B cell (primary cell): ENCODE measurements around the gene LRRC37A3. TPM values are rescaled to one million over a fixed set of nuclear protein-coding genes. Genes with fewer than 3 reads are reported as not detected.
"Not testable (repeated sequence)": the region's sequence is repeated elsewhere in the genome, so short reads cannot be mapped to it uniquely, and the experiment has no call there.

Experiments used
- ATAC-seq: fragments of 200-7000 bp; cut with Tn5 transposase; one replicate; pipeline ENCODE4 v1.10.0; 2021; ENCODE audit warnings: low read depth, mild to moderate bottlenecking, moderate number of reproducible peaks, moderate library complexity
- CTCF ChIA-PET: fragments of 350-600 bp; sonication (Branson Sonifier 250); formaldehyde crosslinking; loops from one replicate; lab custom pipeline; 2021; ENCODE audit warnings: antibody characterized with exemption, inconsistent platforms; lab: Charles Lee
- POLR2A ChIA-PET: fragments of 350-600 bp; sonication (Branson Sonifier 250); formaldehyde crosslinking; loops from one replicate; lab custom pipeline; 2021; ENCODE audit warnings: antibody characterized with exemption; lab: Charles Lee
- DNase-seq: peaks from one replicate; pipeline ENCODE4 v3.0.0; 2013
- H2AFZ ChIP-seq: 2 replicates; pipeline ENCODE4 v1.6.1; 2012; ENCODE audit warnings: mild to moderate bottlenecking, low read depth, low read length; ENCODE audit not compliant: insufficient read depth, poor library complexity, severe bottlenecking
- H3K27ac ChIP-seq, 2 donors: 1 replicate in 1 of 2; 2 replicates in 1 of 2; pipeline ENCODE4 v1.5.1; 2012 to 2013; ENCODE audit warnings: low read length in 2 of 2, mild to moderate bottlenecking in 2 of 2, moderate library complexity in 1 of 2
- H3K27me3 ChIP-seq, 4 experiments: fragments of 200-600 bp in 1 of 4; sonication (generic) in 1 of 4; replicated peaks in 1 of 4; 1 replicate in 2 of 4; 2 replicates in 2 of 4; pipeline versions ENCODE4 v1.6.1 to v1.7.0; 2013 to 2016; ENCODE audit warnings: low read length in 3 of 4, mild to moderate bottlenecking in 2 of 4, mixed read lengths in 1 of 4, moderate library complexity in 1 of 4; ENCODE audit not compliant: insufficient read depth in 4 of 4, control insufficient read depth in 3 of 4; ENCODE audit errors: control extremely low read depth in 1 of 4
- H3K36me3 ChIP-seq, 2 experiments: replicated peaks in 1 of 2; 1 replicate in 1 of 2; 2 replicates in 1 of 2; pipeline versions ENCODE4 v1.6.1 to v1.7.1; 2013; ENCODE audit warnings: low read length in 1 of 2; ENCODE audit not compliant: insufficient read depth in 2 of 2, control insufficient read depth in 1 of 2; ENCODE audit errors: control extremely low read depth in 1 of 2, extremely low read depth in 1 of 2
- H3K4me1 ChIP-seq, 2 donors: fragments of 200-600 bp in 1 of 2; sonication (generic) in 1 of 2; 1 replicate in 1 of 2; 2 replicates in 1 of 2; pipeline versions ENCODE4 v1.5.1 to v1.6.1; 2013 to 2017; ENCODE audit warnings: low read length in 2 of 2; ENCODE audit not compliant: control insufficient read depth in 2 of 2, insufficient read depth in 2 of 2
- H3K4me2 ChIP-seq: replicated peaks from 2 replicates; pipeline ENCODE3; 2012; ENCODE audit warnings: mild to moderate bottlenecking, low read depth, low read length; ENCODE audit not compliant: poor library complexity, severe bottlenecking
- H3K4me3 ChIP-seq, 5 experiments: fragments of 200-600 bp in 1 of 5; sonication (generic) in 1 of 5; 1 replicate in 3 of 5; 2 replicates in 2 of 5; pipeline versions ENCODE4 v1.5.1 to v1.7.0; 2011 to 2016; ENCODE audit warnings: low read length in 4 of 5, mild to moderate bottlenecking in 4 of 5, low read depth in 2 of 5, control low read depth in 1 of 5, moderate library complexity in 1 of 5; ENCODE audit not compliant: insufficient read depth in 1 of 5; ENCODE audit errors: control extremely low read depth in 1 of 5, extremely low read depth in 1 of 5
- H3K79me2 ChIP-seq: fragments of 200-600 bp; sonication (generic); one replicate; pipeline ENCODE4 v1.6.0; 2016; ENCODE audit warnings: low read length; ENCODE audit not compliant: control insufficient read depth, insufficient read depth
- H3K9ac ChIP-seq: fragments of 200-600 bp; sonication (generic); 2 replicates; pipeline ENCODE4 v1.6.1; 2017; ENCODE audit warnings: mild to moderate bottlenecking, low read length, moderate library complexity
- H3K9me3 ChIP-seq, 3 donors: one replicate each; pipeline versions ENCODE4 v1.6.1 to v1.7.1; 2013; ENCODE audit warnings: low read length in 2 of 3; ENCODE audit not compliant: control insufficient read depth in 2 of 3, insufficient read depth in 1 of 3; ENCODE audit errors: control extremely low read depth in 1 of 3
- H4K20me1 ChIP-seq: 2 replicates; pipeline ENCODE4 v1.6.0; 2012; ENCODE audit warnings: mild to moderate bottlenecking, low read length; ENCODE audit not compliant: insufficient read depth, control insufficient read depth, poor library complexity, severe bottlenecking
- H3K27ac Mint-ChIP-seq: one replicate; pipeline ENCODE4 v1.8.0; 2021; ENCODE audit warnings: mixed read lengths
- H3K27me3 Mint-ChIP-seq: one replicate; pipeline ENCODE4 v1.8.0; 2021; ENCODE audit warnings: mixed read lengths
- H3K4me1 Mint-ChIP-seq: one replicate; pipeline ENCODE4 v1.8.0; 2021; ENCODE audit warnings: mixed read lengths
- H3K4me3 Mint-ChIP-seq: one replicate; pipeline ENCODE4 v1.8.0; 2021; ENCODE audit warnings: mixed read lengths
- H3K9me3 Mint-ChIP-seq: one replicate; pipeline ENCODE4 v1.8.0; 2022; ENCODE audit warnings: mixed read lengths; ENCODE audit not compliant: insufficient read depth
- CTCF ChIP-seq: fragments of 200-600 bp; IDR thresholded peaks from one replicate; pipeline ENCODE4 v1.8.0; 2022; ENCODE audit warnings: antibody characterized with exemption, mild to moderate bottlenecking
- EZH2 ChIP-seq: IDR thresholded peaks from 2 replicates; pipeline ENCODE4 v1.6.1; 2012; ENCODE audit warnings: borderline replicate concordance, low read depth, mild to moderate bottlenecking, moderate library complexity, low read length; ENCODE audit not compliant: insufficient read depth, poor library complexity, severe bottlenecking
- WGBS: methylation state at CpG from one replicate; pipeline ENCODE4 v1.1.5; 2013; ENCODE audit warnings: missing lambda C conversion rate; ENCODE audit not compliant: insufficient coverage; 5-methylcytosine and 5-hydroxymethylcytosine counted together
- intact Hi-C: fragments of 100-400 bp; cut with micrococcal nuclease; formaldehyde crosslinking; loops from one replicate; pipeline ENCODE4 v1.10.0; 2022
- polyA plus RNA-seq: library from polyadenylated mRNA; depleted of rRNA; stranded (reverse); fragments of >200 nt; gene quantifications from 2 replicates; pipeline ENCODE4 v1.2.3, GENCODE V29; 2012
- total RNA-seq, 2 donors: library from RNA; stranded (reverse); fragments of 120-200 nt in 1 of 2; gene quantifications; 1 replicate in 1 of 2; 2 replicates in 1 of 2; pipeline versions ENCODE4 v1.2.3 to v1.2.4, GENCODE V29; 2013 to 2022

The LRRC37A3 gene
- total and polyA plus RNA-seq, 2 donors (not counting 1 experiment from before 2014, with no cell fraction given) = 5.3 to 67.2 TPM

- POLR2A ChIA-PET, H3K9me3 ChIP-seq, H3K9me3 Mint-ChIP-seq, H3K36me3 ChIP-seq, ATAC-seq, CTCF ChIA-PET, H3K27me3 Mint-ChIP-seq, H3K9ac ChIP-seq, H3K79me2 ChIP-seq, H4K20me1 ChIP-seq, H3K27me3 ChIP-seq: not testable (repeated sequence)
- Histone ChIP-seq H2AFZ (peak overlapping the region; percentile 10), H3K4me1 (peaks cover 21 to 26% of the 10 kb centered on the region in 2 donors), H3K27ac (peak overlapping the region; percentile 44 to 58), H3K4me2 (peak overlapping the region; percentile 42), H3K4me3 (peak overlapping the region in 3 of 5 experiments; percentile 11 to 46 (median 19))
- WGBS = 0% methylated on average over 1 of the region's 6 CpGs
- H3K4me1 Mint-ChIP-seq = peaks cover 44% of the 10 kb centered on the region
- H3K4me3 Mint-ChIP-seq = peak overlapping the region; percentile 67
- intact Hi-C loops = loop anchor here (5.0 kb wide), 2 partner anchors 134 to 261 kb away; partner anchors contain the start of genes GNA13 and SMURF2
- H3K27ac Mint-ChIP-seq = peak overlapping the region; percentile 90
- peak; percentile 54 for DNase-seq
Observed at GRCh38 chr17:64923051-64923568, 3.8 kb upstream of the LRRC37A3 start.

DNA sequence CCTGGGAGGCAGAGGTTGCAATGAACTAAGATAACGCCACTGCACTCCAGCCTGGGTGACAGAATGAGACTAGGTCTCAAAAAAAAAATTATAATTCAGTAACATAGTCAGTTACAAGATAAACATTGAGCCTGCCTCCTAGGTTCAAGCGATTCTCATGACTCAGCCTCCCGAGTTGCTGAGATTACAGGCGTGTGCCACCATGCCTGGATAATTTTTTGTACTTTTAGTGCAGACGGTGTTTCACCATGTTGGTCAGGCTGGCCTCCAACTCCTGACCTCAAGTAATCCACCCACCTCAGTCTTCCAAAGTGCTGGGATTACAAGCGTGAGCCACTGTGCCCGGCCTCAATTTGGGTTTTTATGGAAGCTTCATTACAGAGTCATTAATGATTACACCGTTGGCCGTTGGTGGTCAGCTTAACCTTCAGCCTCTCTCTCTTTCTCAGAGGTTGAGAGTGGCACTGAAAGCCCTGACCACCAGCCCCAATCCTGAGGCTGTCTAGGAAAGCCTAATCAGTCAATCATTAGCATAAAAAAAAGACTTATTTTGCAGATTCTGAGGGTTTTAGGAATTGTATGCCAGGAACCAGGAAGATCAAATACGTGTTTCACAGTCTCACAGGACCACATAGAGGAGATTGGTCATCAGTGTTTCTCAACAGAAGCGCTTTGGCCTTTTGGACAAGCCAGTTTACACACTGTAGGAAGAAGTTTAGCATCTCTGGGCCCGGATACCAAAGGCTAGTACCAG lies 1.3 kb upstream of the LRRC37A3 start:
- no peak overlapping the region for H3K27ac ChIP-seq
- no peaks in the 10 kb centered on the region for H3K36me3 ChIP-seq
- ChIA-PET POLR2A (interaction anchor here (1.1 to 1.6 kb wide), 2 partner anchors 41 to 180 kb away, joined by 7 to 8 read pairs; no protein-coding TSS in a partner anchor), CTCF (interaction anchor here (1.7 to 2.5 kb wide), 5 partner anchors 19 to 203 kb away, joined by 5 to 24 read pairs (median 9); no protein-coding TSS in a partner anchor)
- H3K79me2 ChIP-seq = peaks cover 8% of the 10 kb centered on the region
- no peak overlapping the region for H2AFZ ChIP-seq
- peaks cover 21 to 26% of the 10 kb centered on the region in 2 donors for H3K4me1 ChIP-seq
- over 99% methylated on average over 12 of the region's 12 CpGs for WGBS
- no peaks in the 10 kb centered on the region for H3K27me3 ChIP-seq
- intact Hi-C loops = loop anchor here (5.0 kb wide), 2 partner anchors 137 to 258 kb away; partner anchors contain the start of genes GNA13 and SMURF2
- Mint-ChIP-seq H3K9me3 (no peaks in the 10 kb centered on the region), H3K4me3 (peak overlapping the region; percentile 96), H3K27ac (peak overlapping the region; percentile 43), H3K4me1 (peaks cover 39% of the 10 kb centered on the region), H3K27me3 (no peaks in the 10 kb centered on the region)
- H3K4me3 ChIP-seq = no peak overlapping the region
- ATAC-seq (no peak), DNase-seq (no peak)
- no peak overlapping the region for H3K9ac ChIP-seq
- H3K4me2 ChIP-seq = no peak overlapping the region
- H3K9me3 ChIP-seq = no peaks in the 10 kb centered on the region
- TF ChIP-seq EZH2 (no peak), CTCF (no peak)
- no peaks in the 10 kb centered on the region for H4K20me1 ChIP-seq
